HG03135 (cell line): ENCODE data around the gene RTL1.

ENCODE experiments used
- ATAC-seq: cut with Tn5 transposase; IDR thresholded peaks from one replicate; pipeline ENCODE4 v1.9.1; 2021; ENCODE audit warnings: mild to moderate bottlenecking, moderate library complexity; ENCODE audit not compliant: unreplicated experiment

The RTL1 gene

DNA sequence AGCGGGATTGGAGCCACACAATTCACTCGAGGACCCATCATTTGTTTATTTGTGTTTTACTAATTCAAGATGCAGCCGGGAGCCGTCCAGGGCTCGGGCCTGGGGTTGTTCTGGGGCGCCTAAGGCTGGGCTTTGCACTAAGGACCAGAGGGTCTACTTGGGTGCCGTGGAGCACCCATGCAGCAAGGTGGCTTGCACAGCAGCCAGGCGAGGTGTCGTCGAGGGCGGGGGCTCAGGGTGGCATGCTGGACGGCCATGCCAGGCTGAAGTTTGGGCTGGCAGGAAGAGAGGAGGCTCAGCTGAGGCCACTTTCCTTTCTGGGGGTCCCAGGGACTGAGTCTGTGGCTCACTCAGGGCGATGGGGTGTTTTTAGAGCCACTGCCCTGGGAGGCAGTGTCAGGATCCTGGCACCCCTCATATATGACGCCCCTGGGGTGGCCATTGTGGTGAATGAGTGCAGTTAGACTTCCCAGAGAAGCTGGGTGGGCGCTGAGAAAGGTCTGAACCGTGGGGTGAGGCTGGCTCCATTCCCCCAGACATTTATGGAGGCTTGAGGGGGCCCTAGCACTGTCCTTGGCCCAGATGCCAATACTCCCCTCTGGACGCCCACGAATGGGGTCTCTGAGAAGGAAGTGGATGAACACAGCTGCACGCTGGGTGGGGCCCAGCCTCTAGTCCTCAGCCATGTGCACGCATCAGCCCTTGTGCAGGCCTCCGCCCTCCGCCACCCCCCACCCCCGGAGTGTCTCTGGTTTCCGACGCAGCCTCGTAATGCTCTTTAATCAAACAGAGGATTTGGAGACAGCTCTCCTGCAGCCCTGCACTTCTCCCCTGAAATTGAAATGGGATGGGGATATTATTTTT is 66.3 kb downstream of the RTL1 start:
- ATAC-seq: no peak

DNA sequence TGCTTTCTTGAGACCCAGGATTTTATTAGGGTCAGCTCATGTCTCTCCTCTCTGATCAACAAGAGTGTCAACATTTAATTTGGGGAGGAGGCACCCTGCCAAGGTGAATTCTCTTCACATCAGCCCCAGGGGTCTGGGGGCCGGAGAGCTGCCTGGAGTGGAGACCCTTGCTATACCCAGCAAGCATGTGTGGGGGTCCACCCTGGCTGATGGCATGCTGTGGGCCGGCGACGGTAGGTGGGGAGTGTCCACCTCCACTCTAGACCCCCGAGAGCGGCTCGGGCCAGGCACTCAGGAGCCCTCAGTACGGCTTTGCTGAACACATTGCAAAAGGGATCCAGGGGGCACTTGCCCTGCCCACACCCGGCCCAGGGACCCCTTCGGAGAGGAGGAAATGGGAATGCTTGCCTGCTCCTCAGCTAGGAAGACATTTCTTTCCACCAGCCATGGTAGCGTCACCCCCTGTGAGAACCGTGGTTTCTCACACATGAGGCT is 67.2 kb downstream of the RTL1 start:
- no peak for ATAC-seq

DNA sequence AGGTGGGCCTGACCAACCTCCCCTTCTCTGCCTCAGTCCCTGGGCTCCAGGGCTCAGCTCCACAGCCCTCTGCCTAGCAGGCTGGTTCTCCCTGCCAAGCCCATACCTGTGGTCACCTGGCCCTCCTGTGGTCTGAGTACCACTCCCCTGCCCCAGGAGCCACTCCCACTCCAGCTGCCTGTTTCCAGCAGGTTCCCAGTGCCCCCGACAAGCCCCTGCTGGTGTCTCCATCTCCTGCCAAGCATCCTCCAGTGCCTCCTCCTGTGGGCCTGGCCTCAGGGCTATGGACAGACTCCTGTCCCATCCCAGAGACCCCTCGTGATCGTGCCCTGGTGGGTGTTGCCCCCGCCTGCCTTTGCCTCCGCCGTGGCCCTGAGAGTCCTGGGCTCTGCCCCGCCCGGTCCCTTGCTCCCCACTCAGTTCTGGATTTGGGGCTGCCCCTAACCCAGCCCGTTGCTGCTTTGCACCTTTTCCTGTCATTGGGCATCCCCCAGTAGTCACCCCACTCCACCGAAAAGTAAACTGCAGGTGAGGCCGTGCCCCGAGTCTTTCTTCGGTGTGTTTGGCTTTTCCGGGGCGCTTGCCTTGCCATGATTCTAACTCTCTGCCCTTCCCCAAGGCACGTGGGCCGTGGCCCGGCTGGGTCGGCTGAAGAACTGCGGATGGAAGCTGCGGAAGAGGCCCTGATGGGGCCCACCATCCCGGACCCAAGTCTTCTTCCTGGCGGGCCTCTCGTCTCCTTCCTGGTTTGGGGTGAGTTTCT is 67.8 kb downstream of the RTL1 start:
- ATAC-seq: no peak

DNA sequence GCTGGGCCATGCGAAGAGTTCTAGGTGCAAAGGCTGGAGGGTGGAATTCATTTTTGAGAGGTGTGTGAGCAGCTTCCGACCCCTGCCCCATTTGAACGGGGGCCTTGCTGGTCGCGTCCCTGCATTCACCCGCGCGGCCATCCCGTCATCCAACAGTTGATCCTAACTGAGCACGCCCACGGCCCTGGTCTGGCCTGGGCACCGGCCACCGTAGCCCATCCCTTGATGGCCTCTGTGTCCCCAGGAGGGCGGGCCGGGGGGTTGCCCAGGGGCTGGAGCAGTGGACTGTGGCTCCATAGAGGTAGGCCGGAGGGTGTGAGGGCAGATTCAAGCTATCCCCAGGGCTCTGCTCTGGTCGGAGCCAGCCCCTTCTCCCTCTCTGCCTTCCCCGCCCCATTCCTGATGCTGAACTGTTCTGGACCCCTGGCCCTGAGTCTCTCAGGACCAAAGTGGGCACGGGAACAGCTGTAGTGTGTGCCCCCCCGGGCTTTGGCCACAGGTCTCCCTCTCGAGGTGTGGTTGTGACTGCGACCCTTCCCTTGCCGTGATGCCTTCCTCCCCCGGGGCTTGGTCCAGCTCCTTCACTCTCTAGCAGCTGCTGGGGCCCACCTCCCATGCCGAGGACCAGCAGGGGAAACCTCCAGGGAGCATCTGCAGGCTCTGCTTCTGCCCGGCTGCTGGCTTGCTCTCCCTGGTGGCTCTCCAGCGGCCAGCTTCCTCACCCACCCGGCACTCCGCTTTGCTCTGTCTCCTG is 68.6 kb downstream of the RTL1 start:
- ATAC-seq: no peak

DNA sequence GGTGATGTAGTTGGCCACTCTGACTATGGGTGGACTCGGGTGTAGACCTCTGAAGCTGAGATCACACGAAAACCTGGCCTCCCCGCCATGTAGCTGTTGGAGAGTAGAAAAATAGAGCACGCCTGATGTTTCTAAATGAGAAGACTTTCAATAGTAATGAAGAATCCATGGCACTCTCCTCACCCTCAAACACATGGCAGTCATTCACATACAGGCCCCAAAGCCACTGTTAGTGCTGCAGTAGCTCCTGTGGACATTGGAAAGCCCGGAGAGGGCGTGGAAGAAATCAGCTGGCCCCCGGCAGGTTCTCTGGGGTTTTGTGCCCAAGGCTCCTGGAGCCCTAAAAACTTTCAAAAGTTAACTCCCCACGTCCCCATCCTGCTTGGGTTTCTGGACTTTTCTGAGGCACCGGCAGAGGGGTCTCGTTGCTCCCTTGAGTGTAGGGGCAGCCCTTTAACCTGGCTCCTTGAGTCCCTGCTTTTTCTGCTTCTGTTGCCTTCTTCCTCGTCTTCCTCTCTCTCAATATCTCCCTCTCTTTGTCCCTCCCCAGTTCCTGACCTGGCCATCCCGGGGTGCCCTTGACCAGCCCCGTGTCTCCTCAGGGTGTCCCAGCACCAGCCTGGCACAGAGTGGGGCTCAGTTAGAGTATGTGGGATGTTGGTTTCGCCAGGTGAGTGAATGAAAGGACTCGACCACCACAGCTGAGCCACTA is 69.3 kb downstream of the RTL1 start:
- ATAC-seq: no peak

DNA sequence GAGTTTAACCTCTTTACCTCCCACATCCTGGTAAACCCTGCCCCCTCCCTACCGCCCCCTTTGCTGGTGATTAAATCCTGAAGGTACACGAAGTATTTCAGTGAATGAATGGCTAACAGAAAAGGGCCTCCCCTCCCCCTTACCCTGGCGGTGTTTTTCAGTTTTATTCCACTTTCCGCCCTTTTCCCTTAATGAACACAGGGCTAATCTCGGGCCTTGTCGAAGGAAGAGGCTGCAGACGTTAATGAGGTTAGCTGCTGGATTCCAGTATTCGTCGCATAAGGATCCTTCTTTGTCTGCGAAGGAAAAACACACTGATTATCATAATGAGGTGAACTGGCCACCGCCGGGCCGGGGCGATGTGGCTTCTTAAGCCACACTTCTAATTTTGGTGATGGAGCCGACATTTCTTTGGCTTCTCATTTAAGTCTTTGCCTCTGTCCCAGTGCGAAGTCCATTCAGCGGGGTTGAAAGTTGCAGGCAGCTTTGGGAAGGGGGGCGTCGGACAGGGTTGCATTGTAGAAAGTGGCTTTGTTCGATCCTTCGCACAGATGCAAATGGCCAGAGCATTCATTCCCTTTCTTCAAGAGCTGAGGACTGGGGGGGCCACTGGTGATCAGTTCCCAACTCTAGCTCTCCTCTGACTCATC is 71.1 kb downstream of the RTL1 start:
- no peak for ATAC-seq

DNA sequence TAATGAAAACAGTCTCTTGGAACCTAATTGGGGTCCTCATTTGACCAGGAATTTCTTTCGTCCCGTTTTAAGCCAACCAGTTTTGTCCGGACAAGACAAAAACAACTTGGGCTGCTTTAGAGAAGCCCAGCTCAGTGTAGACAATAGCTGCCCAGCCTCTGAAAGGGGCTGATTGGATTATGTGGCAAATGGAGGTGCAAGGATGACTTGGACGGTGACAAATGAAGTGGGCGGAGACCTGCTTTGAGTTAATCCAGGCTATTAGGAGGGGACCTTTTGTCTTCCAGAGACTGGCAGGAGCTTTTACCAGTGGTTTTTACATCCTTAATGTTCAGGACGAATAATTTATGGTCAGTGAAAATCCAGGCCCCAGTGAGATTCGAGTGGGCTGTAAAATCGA is 72.8 kb downstream of the RTL1 start:
- ATAC-seq: no peak
